ENCODE data around the gene PRKN. TPM values are rescaled to one million over a fixed set of nuclear protein-coding genes. Genes with fewer than 3 reads are reported as not detected.

The PRKN gene
- total and polyA plus RNA-seq, 2 donors (not counting 3 experiments of a cell fraction or from before 2014, with no cell fraction given) = 0.06 TPM; not detected in 1

DNA sequence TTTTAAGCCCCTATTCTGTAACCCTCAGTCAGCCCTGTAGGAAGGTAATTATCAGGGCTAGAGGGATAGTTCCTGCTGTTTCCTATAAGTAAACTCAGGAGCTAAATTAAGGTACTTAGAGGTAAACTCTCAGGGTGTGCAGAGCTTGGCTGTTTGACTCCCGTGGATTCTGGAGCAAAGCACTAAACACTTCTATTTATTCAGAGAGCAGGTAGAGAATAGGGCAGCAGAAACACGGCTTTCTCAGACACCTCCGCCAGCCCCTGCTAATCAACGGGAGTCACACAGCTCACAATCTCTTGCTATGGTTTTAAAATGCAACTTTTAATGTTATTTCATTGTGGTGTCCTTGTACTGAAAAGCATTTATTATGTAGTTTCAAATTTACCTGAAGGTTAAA, 21.8 kb downstream of the PRKN start:
- Histone ChIP-seq H3K27me3 (ENCODE audit: control insufficient read depth in 2 of 2, insufficient read depth in 2 of 2, low read length in 2 of 2) (no peaks in the 10 kb centered on the region), H3K9me1 (replicated peaks; ENCODE audit: control insufficient read depth, extremely low read depth, insufficient read depth, low read length) (no peaks in the 10 kb centered on the region), H3K79me2 (ENCODE audit: control insufficient read depth, insufficient read depth, low read length) (no peaks in the 10 kb centered on the region), H3K27ac (ENCODE audit: insufficient read depth, low read depth, low read length) (no peak overlapping the region), H2AFZ (ENCODE audit: low read depth, low read length) (no peak overlapping the region), H4K20me1 (replicated peaks; ENCODE audit: control insufficient read depth, extremely low read depth, insufficient read depth, low read length) (no peaks in the 10 kb centered on the region), H3K4me1 (ENCODE audit: control insufficient read depth, extremely low read depth, insufficient read depth, low read length) (no peaks in the 10 kb centered on the region), H3K9ac (replicated peaks; ENCODE audit: extremely low read depth, insufficient read depth, low read length) (no peak overlapping the region), H3K4me3 (replicated peaks in 1 of 3; ENCODE audit: insufficient read depth in 1 of 3, low read depth in 1 of 3, low read length in 3 of 3) (no peak overlapping the region), H3K9me3 (replicated peaks; ENCODE audit: control insufficient read depth, insufficient read depth, low read length) (no peaks in the 10 kb centered on the region), H3K36me3 (ENCODE audit: control insufficient read depth in 2 of 2, extremely low read depth in 1 of 2, insufficient read depth in 2 of 2, low read length in 2 of 2) (no peaks in the 10 kb centered on the region), H3K4me2 (ENCODE audit: insufficient read depth, low read length) (no peak overlapping the region)
- no peak for TF ChIP-seq POLR2AphosphoS5 (IDR thresholded peaks at IDR 0.05; ENCODE audit: insufficient read depth, low read depth, low read length)
- no peak for TF ChIP-seq JUN (IDR thresholded peaks at IDR 0.05; ENCODE audit: borderline replicate concordance, insufficient read depth, insufficient read length, low read depth)
- no peak for TF ChIP-seq MYC (IDR thresholded peaks at IDR 0.05; ENCODE audit: low read depth, low read length)
- TF ChIP-seq GATA2 (IDR thresholded peaks at IDR 0.05; ENCODE audit: insufficient read depth, insufficient read length, low read depth, low read length) = no peak
- TF ChIP-seq, protein P1, sequence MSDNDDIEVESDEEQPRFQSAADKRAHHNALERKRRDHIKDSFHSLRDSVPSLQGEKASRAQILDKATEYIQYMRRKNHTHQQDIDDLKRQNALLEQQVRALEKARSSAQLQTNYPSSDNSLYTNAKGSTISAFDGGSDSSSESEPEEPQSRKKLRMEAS (IDR thresholded peaks at IDR 0.05; ENCODE audit: insufficient read depth, insufficient read length) = no peak
- TF ChIP-seq, protein P2, sequence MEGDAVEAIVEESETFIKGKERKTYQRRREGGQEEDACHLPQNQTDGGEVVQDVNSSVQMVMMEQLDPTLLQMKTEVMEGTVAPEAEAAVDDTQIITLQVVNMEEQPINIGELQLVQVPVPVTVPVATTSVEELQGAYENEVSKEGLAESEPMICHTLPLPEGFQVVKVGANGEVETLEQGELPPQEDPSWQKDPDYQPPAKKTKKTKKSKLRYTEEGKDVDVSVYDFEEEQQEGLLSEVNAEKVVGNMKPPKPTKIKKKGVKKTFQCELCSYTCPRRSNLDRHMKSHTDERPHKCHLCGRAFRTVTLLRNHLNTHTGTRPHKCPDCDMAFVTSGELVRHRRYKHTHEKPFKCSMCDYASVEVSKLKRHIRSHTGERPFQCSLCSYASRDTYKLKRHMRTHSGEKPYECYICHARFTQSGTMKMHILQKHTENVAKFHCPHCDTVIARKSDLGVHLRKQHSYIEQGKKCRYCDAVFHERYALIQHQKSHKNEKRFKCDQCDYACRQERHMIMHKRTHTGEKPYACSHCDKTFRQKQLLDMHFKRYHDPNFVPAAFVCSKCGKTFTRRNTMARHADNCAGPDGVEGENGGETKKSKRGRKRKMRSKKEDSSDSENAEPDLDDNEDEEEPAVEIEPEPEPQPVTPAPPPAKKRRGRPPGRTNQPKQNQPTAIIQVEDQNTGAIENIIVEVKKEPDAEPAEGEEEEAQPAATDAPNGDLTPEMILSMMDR (IDR thresholded peaks at IDR 0.05; ENCODE audit: extremely low read depth in 1 of 2, insufficient read depth in 1 of 2, low read depth in 1 of 2, low read length in 2 of 2) = no peak
- TF ChIP-seq POLR2A (IDR thresholded peaks at IDR 0.05; ENCODE audit: low read depth, low read length) = no peak
- FAIRE-seq (no peak), DNase-seq (ENCODE audit: low read depth, low spot score) (no peak)
- POLR2A ChIA-PET = no interaction called here
- intact Hi-C loops (cut with micrococcal nuclease) = no loop called here
- BruUV-seq (replicated peaks) = no TSS peak
- dilution Hi-C loops (cut with MboI; ENCODE audit: extremely low pct_ligation_motif_present, low sequenced_read_pairs) = no loop called here
- CTCF ChIA-PET = no interaction called here

Measured in endothelial cell of umbilical vein (primary cell).